ENCODE measurements around the gene TMED9.
A peak's percentile ranks its signal among the peaks of the same experiment; 100 is the strongest.

DNA sequence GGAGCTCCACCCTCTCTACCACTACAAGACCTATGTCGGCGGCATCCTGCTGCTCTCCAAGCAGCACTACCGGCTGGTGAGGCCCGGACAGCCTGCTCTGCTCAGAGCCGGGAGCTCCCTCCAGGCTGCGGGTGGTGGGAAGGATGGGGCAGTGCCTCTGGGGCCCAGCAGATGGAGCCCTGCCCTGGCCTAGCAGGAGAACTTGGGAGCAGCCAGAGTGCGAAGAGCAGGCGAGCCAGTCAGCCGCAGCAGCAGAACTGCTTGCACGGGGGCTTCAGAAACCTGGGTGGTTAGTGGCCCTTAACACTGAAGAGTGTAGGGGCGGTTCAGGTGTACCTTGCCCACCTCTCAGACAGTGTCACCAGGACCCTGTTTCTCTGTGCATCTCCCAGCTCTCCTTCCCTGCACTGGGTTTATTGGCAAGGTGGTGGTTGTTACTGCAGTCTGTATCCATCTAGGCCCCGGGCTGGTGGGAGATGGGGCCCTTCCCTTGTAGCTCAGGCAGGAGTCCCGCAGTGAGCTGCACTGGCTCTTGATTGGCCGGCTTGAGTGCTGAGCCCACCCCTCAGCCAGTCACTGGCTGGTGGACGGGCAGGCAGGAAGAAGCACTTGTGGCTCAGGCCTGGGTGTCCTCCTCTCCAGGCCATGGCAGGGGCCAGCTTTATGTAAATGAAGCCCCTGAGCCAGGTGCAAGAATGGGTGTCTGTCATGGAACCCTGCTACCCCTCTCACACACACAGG is 15.6 kb downstream of the TMED9 start:
- peak; percentile 83 to 91 (median 87) for TF ChIP-seq CTCF (IDR thresholded peaks at IDR 0.05 in 2 of 3, conservative IDR thresholded peaks at IDR 0.05 in 1 of 3; ENCODE audit: insufficient read depth in 2 of 3, low read depth in 1 of 3, low read length in 3 of 3)
- no peak for TF ChIP-seq ZNF655 (CRISPR knock-in tag; IDR thresholded peaks at IDR 0.05)
- TF ChIP-seq, protein P1, sequence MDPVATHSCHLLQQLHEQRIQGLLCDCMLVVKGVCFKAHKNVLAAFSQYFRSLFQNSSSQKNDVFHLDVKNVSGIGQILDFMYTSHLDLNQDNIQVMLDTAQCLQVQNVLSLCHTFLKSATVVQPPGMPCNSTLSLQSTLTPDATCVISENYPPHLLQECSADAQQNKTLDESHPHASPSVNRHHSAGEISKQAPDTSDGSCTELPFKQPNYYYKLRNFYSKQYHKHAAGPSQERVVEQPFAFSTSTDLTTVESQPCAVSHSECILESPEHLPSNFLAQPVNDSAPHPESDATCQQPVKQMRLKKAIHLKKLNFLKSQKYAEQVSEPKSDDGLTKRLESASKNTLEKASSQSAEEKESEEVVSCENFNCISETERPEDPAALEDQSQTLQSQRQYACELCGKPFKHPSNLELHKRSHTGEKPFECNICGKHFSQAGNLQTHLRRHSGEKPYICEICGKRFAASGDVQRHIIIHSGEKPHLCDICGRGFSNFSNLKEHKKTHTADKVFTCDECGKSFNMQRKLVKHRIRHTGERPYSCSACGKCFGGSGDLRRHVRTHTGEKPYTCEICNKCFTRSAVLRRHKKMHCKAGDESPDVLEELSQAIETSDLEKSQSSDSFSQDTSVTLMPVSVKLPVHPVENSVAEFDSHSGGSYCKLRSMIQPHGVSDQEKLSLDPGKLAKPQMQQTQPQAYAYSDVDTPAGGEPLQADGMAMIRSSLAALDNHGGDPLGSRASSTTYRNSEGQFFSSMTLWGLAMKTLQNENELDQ (CRISPR knock-in tag; IDR thresholded peaks at IDR 0.05; ENCODE audit: borderline replicate concordance): no peak
- TF ChIP-seq SETDB1 (IDR thresholded peaks at IDR 0.05; ENCODE audit: low read length): no peak
- no peak for TF ChIP-seq FOXJ3 (CRISPR knock-in tag; IDR thresholded peaks at IDR 0.05)
- TF ChIP-seq, protein P2, sequence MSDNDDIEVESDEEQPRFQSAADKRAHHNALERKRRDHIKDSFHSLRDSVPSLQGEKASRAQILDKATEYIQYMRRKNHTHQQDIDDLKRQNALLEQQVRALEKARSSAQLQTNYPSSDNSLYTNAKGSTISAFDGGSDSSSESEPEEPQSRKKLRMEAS (CRISPR knock-in tag; IDR thresholded peaks at IDR 0.05): 0 out of 2 replicates have a peak, but pooled peaks have one; percentile 44

All from K562 (cell line).